Hepatocyte (in vitro differentiated cells): ENCODE data around the gene RPAIN. TPM values are rescaled to one million over a fixed set of nuclear protein-coding genes. Genes with fewer than 3 reads are reported as not detected.

Experiments
- DNase-seq: peaks from one replicate; pipeline ENCODE4 v3.0.0-alpha.2; 2016; ENCODE audit warnings: low spot score
- H2AFZ ChIP-seq: fragments of 200-600 bp; sonication (generic); 2 replicates; pipeline ENCODE4 v1.6.0; 2016; ENCODE audit warnings: antibody characterized with exemption, mild to moderate bottlenecking
- H3K27ac ChIP-seq: fragments of 200-600 bp; sonication (generic); 2 replicates; pipeline ENCODE4 v1.5.1; 2016; ENCODE audit warnings: mild to moderate bottlenecking
- H3K27me3 ChIP-seq: fragments of 200-600 bp; sonication (generic); 2 replicates; pipeline ENCODE4 v1.6.1; 2016
- H3K36me3 ChIP-seq: fragments of 200-600 bp; sonication (generic); replicated peaks from 2 replicates; pipeline ENCODE4 v1.5.1; 2016; ENCODE audit warnings: low read depth; ENCODE audit not compliant: insufficient read depth
- H3K4me1 ChIP-seq: fragments of 200-600 bp; sonication (generic); 2 replicates; pipeline ENCODE4 v1.5.1; 2016; ENCODE audit warnings: mild to moderate bottlenecking, moderate library complexity; ENCODE audit not compliant: insufficient read depth
- H3K4me2 ChIP-seq: fragments of 200-600 bp; sonication (generic); 2 replicates; pipeline ENCODE4 v1.6.0; 2016
- H3K4me3 ChIP-seq: fragments of 200-600 bp; sonication (generic); 2 replicates; pipeline ENCODE4 v1.5.1; 2016; ENCODE audit warnings: mild to moderate bottlenecking
- H3K79me2 ChIP-seq: fragments of 200-600 bp; sonication (generic); 2 replicates; pipeline ENCODE4 v1.6.0; 2017; ENCODE audit warnings: mild to moderate bottlenecking
- H3K9me2 ChIP-seq: fragments of 200-600 bp; sonication (generic); replicated peaks from 2 replicates; pipeline ENCODE4 v1.6.0; 2017; ENCODE audit warnings: mild to moderate bottlenecking; ENCODE audit not compliant: insufficient read depth
- H3K9me3 ChIP-seq: fragments of 200-600 bp; sonication (generic); 2 replicates; pipeline ENCODE4 v1.5.1; 2016; ENCODE audit warnings: low read depth, mild to moderate bottlenecking
- H4K20me1 ChIP-seq: fragments of 200-600 bp; sonication (generic); 2 replicates; pipeline ENCODE4 v1.6.0; 2016; ENCODE audit warnings: mild to moderate bottlenecking; ENCODE audit not compliant: insufficient read depth, poor library complexity, severe bottlenecking
- CTCF ChIP-seq: fragments of 200-600 bp; sonication (generic); IDR thresholded peaks from 2 replicates; pipeline ENCODE4 v1.5.1; 2016; ENCODE audit warnings: antibody characterized with exemption, mild to moderate bottlenecking; ENCODE audit not compliant: poor library complexity
- EZH2 ChIP-seq: fragments of 200-600 bp; sonication (generic); IDR thresholded peaks from 2 replicates; pipeline ENCODE4 v1.6.1; 2016; ENCODE audit warnings: antibody characterized with exemption, mild to moderate bottlenecking, borderline replicate concordance
- EZH2phosphoT487 ChIP-seq: fragments of 200-600 bp; sonication (generic); IDR thresholded peaks from one replicate; pipeline ENCODE4 v1.6.1; 2018; ENCODE audit warnings: antibody characterized with exemption, mild to moderate bottlenecking, low read depth, moderate library complexity; ENCODE audit not compliant: unreplicated experiment, severe bottlenecking
- WGBS: methylation state at CpG from one replicate; pipeline ENCODE4 v1.1.6; 2016; ENCODE audit warnings: low lambda C conversion rate; ENCODE audit errors: missing lambda C conversion rate; 5-methylcytosine and 5-hydroxymethylcytosine counted together
- polyA plus RNA-seq: library from polyadenylated mRNA; unstranded; fragments of >200 nt; fragmentation: Nextera tagmentation; extraction: Ambion mirVana; gene quantifications from 2 replicates; pipeline ENCODE4 v1.2.1, GENCODE V29; 2016
- total RNA-seq: library from RNA; depleted of rRNA; stranded (reverse); fragments of >200 nt; gene quantifications from 2 replicates; pipeline ENCODE4 v1.2.3, GENCODE V29; 2014

RPAIN gene
- total and polyA plus RNA-seq, 2 experiments from 2014 or later = 51.6 to 57.6 TPM

- no peak for DNase-seq
- no peak overlapping the region for H2AFZ ChIP-seq
- no peaks in the 10 kb centered on the region for H3K9me2 ChIP-seq
- H3K4me1 ChIP-seq = peaks cover 11% of the 10 kb centered on the region
- WGBS = 89% methylated on average over 2 of the region's 2 CpGs
- H3K4me3 ChIP-seq = no peak overlapping the region
- H3K4me2 ChIP-seq = no peak overlapping the region
- H3K36me3 ChIP-seq = no peaks in the 10 kb centered on the region
- TF ChIP-seq EZH2phosphoT487 = no peak
- no peak for TF ChIP-seq CTCF
- no peak for TF ChIP-seq EZH2
- no peaks in the 10 kb centered on the region for H3K9me3 ChIP-seq
- H3K27me3 ChIP-seq = no peaks in the 10 kb centered on the region
- H4K20me1 ChIP-seq = no peaks in the 10 kb centered on the region
- H3K79me2 ChIP-seq = peaks cover 55% of the 10 kb centered on the region
- no peak overlapping the region for H3K27ac ChIP-seq
Observed at GRCh38 chr17:5422505-5422904, 2.5 kb downstream of the RPAIN start.

GRCh38 chr17:5424909-5425308, 4.9 kb downstream of the RPAIN start:
- H3K79me2 ChIP-seq = peaks cover 43% of the 10 kb centered on the region
- H3K27ac ChIP-seq = no peak overlapping the region
- H3K4me3 ChIP-seq = no peak overlapping the region
- no peak for DNase-seq
- H3K36me3 ChIP-seq = no peaks in the 10 kb centered on the region
- H3K9me2 ChIP-seq = no peaks in the 10 kb centered on the region
- H2AFZ ChIP-seq = no peak overlapping the region
- H3K27me3 ChIP-seq = no peaks in the 10 kb centered on the region
- TF ChIP-seq CTCF (no peak), EZH2 (no peak), EZH2phosphoT487 (no peak)
- H4K20me1 ChIP-seq = no peaks in the 10 kb centered on the region
- H3K9me3 ChIP-seq = no peaks in the 10 kb centered on the region
- peaks cover 11% of the 10 kb centered on the region for H3K4me1 ChIP-seq
- H3K4me2 ChIP-seq = no peak overlapping the region
- WGBS = 97% methylated on average over 1 of the region's 1 CpG

- Histone ChIP-seq H3K4me3 (no peak overlapping the region), H3K9me2 (no peaks in the 10 kb centered on the region), H3K79me2 (peaks cover 36% of the 10 kb centered on the region), H3K4me1 (peaks cover 8% of the 10 kb centered on the region), H3K36me3 (no peaks in the 10 kb centered on the region), H4K20me1 (no peaks in the 10 kb centered on the region), H3K4me2 (no peak overlapping the region), H3K9me3 (no peaks in the 10 kb centered on the region), H2AFZ (no peak overlapping the region), H3K27ac (no peak overlapping the region), H3K27me3 (no peaks in the 10 kb centered on the region)
- no peak for TF ChIP-seq EZH2phosphoT487
- 97% methylated on average over 3 of the region's 3 CpGs for WGBS
- DNase-seq = no peak
Observed at GRCh38 chr17:5425826-5426225, 5.8 kb downstream of the RPAIN start.

GRCh38 chr17:5429191-5429887, 9.4 kb downstream of the RPAIN start:
- 72% methylated on average over 3 of the region's 3 CpGs for WGBS
- TF ChIP-seq EZH2phosphoT487 = no peak
- no peak for TF ChIP-seq EZH2
- TF ChIP-seq CTCF = no peak
- no peaks in the 10 kb centered on the region for H3K36me3 ChIP-seq

More at GRCh38 chr17:5429191-5429887, 9.4 kb downstream of the RPAIN start:
- H3K4me3 ChIP-seq = no peak overlapping the region
- no peaks in the 10 kb centered on the region for H4K20me1 ChIP-seq
- H3K79me2 ChIP-seq = peaks cover 2% of the 10 kb centered on the region
- no peaks in the 10 kb centered on the region for H3K4me1 ChIP-seq
- H3K27me3 ChIP-seq = no peaks in the 10 kb centered on the region
- no peak overlapping the region for H3K4me2 ChIP-seq
- H2AFZ ChIP-seq = no peak overlapping the region
- H3K9me3 ChIP-seq = no peaks in the 10 kb centered on the region
- H3K9me2 ChIP-seq = no peaks in the 10 kb centered on the region
- no peak for DNase-seq
- H3K27ac ChIP-seq = no peak overlapping the region
